Measurements from ENCODE around the gene UBE2K. TPM values are rescaled to one million over a fixed set of nuclear protein-coding genes. Genes with fewer than 3 reads are reported as not detected.

UBE2K gene
- total RNA-seq, 4 donors from 2014 or later, result 31.7 to 41.5 (median 34.3) TPM

GRCh38 chr4:39706741-39707511 lies 9.0 kb downstream of the UBE2K start:
- intact Hi-C loops (cut with DNase I), result no loop called here
- Histone ChIP-seq H3K36me3 (peaks cover 0 to 14% (median 4%) of the 10 kb centered on the region in 4 donors), H3K27ac (replicated peaks in 1 of 4) (peak overlapping the region; percentile 3 to 65 (median 37)), H3K4me3 (no peak overlapping the region), H3K27me3 (no peaks in the 10 kb centered on the region), H3K4me1 (peaks cover 25 to 54% (median 46%) of the 10 kb centered on the region in 4 donors), H3K9me3 (no peaks in the 10 kb centered on the region)
- TF ChIP-seq POLR2AphosphoS5 (IDR thresholded peaks at IDR 0.05) (no peak), EP300 (IDR thresholded peaks at IDR 0.05) (no peak), POLR2A (IDR thresholded peaks at IDR 0.05; ENCODE audit: low read depth) (no peak), CTCF (IDR thresholded peaks at IDR 0.05) (no peak)
- 93% methylated on average over 11 of the region's 11 CpGs for WGBS
- no peak for DNase-seq (ENCODE audit: extremely low spot score)

GRCh38 chr4:39710098-39710896 lies 12.4 kb downstream of the UBE2K start:
- TF ChIP-seq CTCF (IDR thresholded peaks at IDR 0.05), result no peak
- TF ChIP-seq EP300 (IDR thresholded peaks at IDR 0.05), result no peak
- no peak for TF ChIP-seq POLR2A (IDR thresholded peaks at IDR 0.05; ENCODE audit: low read depth)
- no peak for TF ChIP-seq POLR2AphosphoS5 (IDR thresholded peaks at IDR 0.05)
- Histone ChIP-seq H3K4me1 (peaks cover 34 to 68% (median 64%) of the 10 kb centered on the region in 4 donors), H3K27me3 (no peaks in the 10 kb centered on the region), H3K9me3 (no peaks in the 10 kb centered on the region), H3K4me3 (no peak overlapping the region), H3K27ac (replicated peaks in 1 of 4) (no peak overlapping the region), H3K36me3 (no peaks in the 10 kb centered on the region)
- DNase-seq (ENCODE audit: extremely low spot score), result no peak
- intact Hi-C loops (cut with DNase I), result no loop called here
- WGBS, result 71% methylated on average over 3 of the region's 3 CpGs

GRCh38 chr4:39712819-39713607 lies 15.1 kb downstream of the UBE2K start:
- no peak for DNase-seq (ENCODE audit: extremely low spot score)
- intact Hi-C loops (cut with DNase I), result no loop called here
- WGBS, result 95% methylated on average over 17 of the region's 17 CpGs

GRCh38 chr4:39713691-39714090 lies 15.8 kb downstream of the UBE2K start:
- H3K4me1 ChIP-seq, result peaks cover 19 to 60% (median 55%) of the 10 kb centered on the region in 4 donors
- peaks cover 0 to 13% (median 4%) of the 10 kb centered on the region in 4 donors for H3K36me3 ChIP-seq
- H3K27ac ChIP-seq (replicated peaks in 1 of 4), result peak overlapping the region in 1 of 4 donors; percentile 33
- no peaks in the 10 kb centered on the region for H3K27me3 ChIP-seq
- no peak for DNase-seq (ENCODE audit: extremely low spot score)
- WGBS, result 32% methylated on average over 1 of the region's 1 CpG
- intact Hi-C loops (cut with DNase I), result no loop called here
- no peak overlapping the region for H3K4me3 ChIP-seq
- H3K9me3 ChIP-seq, result no peaks in the 10 kb centered on the region
- TF ChIP-seq POLR2AphosphoS5 (IDR thresholded peaks at IDR 0.05), result no peak
- no peak for TF ChIP-seq EP300 (IDR thresholded peaks at IDR 0.05)
- no peak for TF ChIP-seq CTCF (IDR thresholded peaks at IDR 0.05)
- TF ChIP-seq POLR2A (IDR thresholded peaks at IDR 0.05; ENCODE audit: low read depth), result no peak

More at GRCh38 chr4:39712819-39713607, 15.1 kb downstream of the UBE2K start:
- Histone ChIP-seq H3K36me3 (peaks cover 0 to 6% (median under 1%) of the 10 kb centered on the region in 4 donors), H3K27ac (replicated peaks in 1 of 4) (peak overlapping the region in 1 of 4 donors; percentile 5), H3K9me3 (no peaks in the 10 kb centered on the region), H3K4me1 (peaks cover 19 to 62% (median 56%) of the 10 kb centered on the region in 4 donors), H3K27me3 (no peaks in the 10 kb centered on the region), H3K4me3 (no peak overlapping the region)
- TF ChIP-seq POLR2A (IDR thresholded peaks at IDR 0.05; ENCODE audit: low read depth), result no peak

All from esophagus muscularis mucosa (tissue), 4 donors.